ENCODE results near the gene CDS1. TPM values are rescaled to one million over a fixed set of nuclear protein-coding genes. Genes with fewer than 3 reads are reported as not detected.

The CDS1 gene
- total RNA-seq (2014; rRNA removed; shearing (Covaris generic)) (not detected in 2 replicates), total RNA-seq (2022) (not detected in 2 replicates), Bru-seq, nascent RNA (percentile 10 among the genes with signal in this experiment), BruChase-seq, experiment 1, labeled RNA remaining after a 6-hour chase (percentile 4 among the genes with signal in this experiment), BruChase-seq, experiment 2, labeled RNA remaining after a 2-hour chase (percentile 9 among the genes with signal in this experiment)
- long read RNA-seq, result 0 reads

DNA sequence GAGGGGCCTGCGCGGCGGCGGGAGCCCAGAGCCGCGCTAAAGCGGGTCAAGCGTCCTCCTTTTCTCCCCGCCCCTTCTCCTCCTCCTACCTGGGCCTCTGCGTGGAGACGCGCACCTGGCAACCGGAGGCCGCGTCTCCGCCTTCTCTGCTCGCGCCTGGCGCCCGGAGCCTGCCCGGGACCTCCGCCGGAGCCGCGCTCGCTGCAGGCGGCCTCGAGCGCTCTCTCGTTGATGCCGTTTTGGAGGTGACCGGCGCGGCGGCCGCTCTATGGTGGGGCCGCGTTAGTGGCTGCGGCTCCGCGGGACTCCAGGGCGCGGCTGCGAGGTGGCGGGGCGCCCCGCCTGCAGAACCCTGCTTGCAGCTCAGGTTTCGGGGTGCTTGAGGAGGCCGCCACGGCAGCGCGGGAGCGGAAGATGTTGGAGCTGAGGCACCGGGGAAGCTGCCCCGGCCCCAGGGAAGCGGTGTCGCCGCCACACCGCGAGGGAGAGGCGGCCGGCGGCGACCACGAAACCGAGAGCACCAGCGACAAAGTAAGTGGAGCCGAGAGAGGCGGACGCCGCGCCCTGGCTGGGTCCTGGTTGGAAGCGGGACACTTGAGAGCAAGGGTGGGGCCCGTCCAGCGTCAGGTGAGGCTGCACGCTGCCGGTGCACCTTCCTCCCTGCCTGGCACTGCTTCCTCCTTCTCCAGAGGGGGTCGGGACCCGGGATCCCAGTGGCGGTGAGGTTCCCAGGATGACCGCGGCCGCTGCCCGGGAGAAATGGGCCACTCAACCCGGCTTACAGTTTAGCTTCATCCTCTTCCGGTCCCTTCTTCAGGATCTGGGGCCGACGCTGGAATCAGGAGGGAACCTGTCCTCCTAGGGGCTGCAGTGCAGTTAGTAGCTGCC is at the start of gene CDS1:
Gene CDS1 (plus strand): TSS at position 140 of the 888 bp plus-strand sequence. CDS start 275 bp downstream, at position 415.
- TF ChIP-seq EZH2phosphoT487 (IDR thresholded peaks at IDR 0.05; ENCODE audit: borderline replicate concordance, low read depth, low read length), result no peak
- TF ChIP-seq, protein P1, sequence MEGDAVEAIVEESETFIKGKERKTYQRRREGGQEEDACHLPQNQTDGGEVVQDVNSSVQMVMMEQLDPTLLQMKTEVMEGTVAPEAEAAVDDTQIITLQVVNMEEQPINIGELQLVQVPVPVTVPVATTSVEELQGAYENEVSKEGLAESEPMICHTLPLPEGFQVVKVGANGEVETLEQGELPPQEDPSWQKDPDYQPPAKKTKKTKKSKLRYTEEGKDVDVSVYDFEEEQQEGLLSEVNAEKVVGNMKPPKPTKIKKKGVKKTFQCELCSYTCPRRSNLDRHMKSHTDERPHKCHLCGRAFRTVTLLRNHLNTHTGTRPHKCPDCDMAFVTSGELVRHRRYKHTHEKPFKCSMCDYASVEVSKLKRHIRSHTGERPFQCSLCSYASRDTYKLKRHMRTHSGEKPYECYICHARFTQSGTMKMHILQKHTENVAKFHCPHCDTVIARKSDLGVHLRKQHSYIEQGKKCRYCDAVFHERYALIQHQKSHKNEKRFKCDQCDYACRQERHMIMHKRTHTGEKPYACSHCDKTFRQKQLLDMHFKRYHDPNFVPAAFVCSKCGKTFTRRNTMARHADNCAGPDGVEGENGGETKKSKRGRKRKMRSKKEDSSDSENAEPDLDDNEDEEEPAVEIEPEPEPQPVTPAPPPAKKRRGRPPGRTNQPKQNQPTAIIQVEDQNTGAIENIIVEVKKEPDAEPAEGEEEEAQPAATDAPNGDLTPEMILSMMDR (conservative IDR thresholded peaks at IDR 0.05; ENCODE audit: low read length), result no peak
- no peak within 1 kb of the TSS for H2AFZ ChIP-seq (ENCODE audit: low read length)
- H4K20me1 ChIP-seq (ENCODE audit: insufficient read depth, low read length), result no peaks in the 10 kb centered on the region
- no peak within 1 kb of the TSS for H3K4me3 ChIP-seq (ENCODE audit: low read depth, low read length, poor library complexity, severe bottlenecking)
- H3K79me2 ChIP-seq (ENCODE audit: insufficient read depth, low read depth, low read length), result no peaks in the 10 kb centered on the region
- H3K36me3 ChIP-seq (ENCODE audit: insufficient read depth, low read length), result no peaks in the 10 kb centered on the region
- intact Hi-C loops (cut with micrococcal nuclease; ENCODE audit: unreplicated experiment), result no loop called here
- H3K4me2 ChIP-seq (ENCODE audit: low read length), result no peak within 1 kb of the TSS; the same call in 1 of the 2 replicates
- no peaks in the 10 kb centered on the region for H3K9me2 ChIP-seq (ENCODE audit: insufficient read depth, low read length)
- no peaks in the 10 kb centered on the region for H3K4me1 ChIP-seq (ENCODE audit: insufficient read depth, low read length, poor library complexity, severe bottlenecking)
- no peak for DNase-seq (ENCODE audit: low spot score)
- CTCF ChIA-PET (ENCODE audit: unreplicated experiment), result no interaction called here
- H3K27ac ChIP-seq (ENCODE audit: low read depth, low read length, poor library complexity, severe bottlenecking), result no peak within 1 kb of the TSS
- BruUV-seq (replicated peaks), result no TSS peak
- POLR2A ChIA-PET, result interaction anchor here (0.6 to 1.0 kb wide), 2 partner anchors 153 to 1432 kb away, joined by 3 to 4 read pairs; no protein-coding TSS in a partner anchor
- H3K9me3 ChIP-seq (ENCODE audit: low read length), result no peaks in the 10 kb centered on the region

DNA sequence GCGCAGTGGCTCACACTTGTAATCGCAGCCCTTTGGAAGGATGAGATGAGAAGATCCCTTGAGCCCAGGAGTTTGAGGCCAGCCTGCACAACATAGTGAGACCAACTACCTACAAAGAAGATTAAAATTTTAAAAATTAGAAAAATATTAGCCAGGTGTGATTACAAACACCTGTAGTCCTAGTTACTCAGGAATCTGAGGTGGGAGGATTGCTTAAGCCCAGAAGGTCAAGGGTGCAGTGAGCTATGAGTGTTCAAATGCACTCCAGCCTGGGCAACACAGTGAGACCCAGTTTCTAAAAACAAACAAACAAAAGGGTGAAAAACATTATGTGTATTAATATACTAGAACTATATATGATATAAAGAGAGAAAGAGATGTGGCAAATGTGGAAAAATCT is 47.0 kb upstream of the CDS1 start:
- no peaks in the 10 kb centered on the region for H3K9me2 ChIP-seq (ENCODE audit: insufficient read depth, low read length)
- ChIA-PET CTCF (ENCODE audit: unreplicated experiment) (no interaction called here), POLR2A (no interaction called here)
- no peaks in the 10 kb centered on the region for H3K4me1 ChIP-seq (ENCODE audit: insufficient read depth, low read length, poor library complexity, severe bottlenecking)
- H3K4me3 ChIP-seq (ENCODE audit: low read depth, low read length, poor library complexity, severe bottlenecking), result no peak overlapping the region
- no TSS peak for BruUV-seq (replicated peaks)
- intact Hi-C loops (cut with micrococcal nuclease; ENCODE audit: unreplicated experiment), result no loop called here
- H3K9me3 ChIP-seq (ENCODE audit: low read length), result no peaks in the 10 kb centered on the region
- H3K79me2 ChIP-seq (ENCODE audit: insufficient read depth, low read depth, low read length), result no peaks in the 10 kb centered on the region
- no peak overlapping the region for H3K4me2 ChIP-seq (ENCODE audit: low read length)
- H2AFZ ChIP-seq (ENCODE audit: low read length), result no peak overlapping the region
- H3K27ac ChIP-seq (ENCODE audit: low read depth, low read length, poor library complexity, severe bottlenecking), result no peak overlapping the region
- TF ChIP-seq EZH2phosphoT487 (IDR thresholded peaks at IDR 0.05; ENCODE audit: borderline replicate concordance, low read depth, low read length), result no peak
- TF ChIP-seq, protein P1 (conservative IDR thresholded peaks at IDR 0.05; ENCODE audit: low read length), result no peak
- no peak for DNase-seq (ENCODE audit: low spot score)
- no peaks in the 10 kb centered on the region for H3K36me3 ChIP-seq (ENCODE audit: insufficient read depth, low read length)
- no peaks in the 10 kb centered on the region for H4K20me1 ChIP-seq (ENCODE audit: insufficient read depth, low read length)

All from OCI-LY7 (cell line).